GM12878 (cell line): Measurements from ENCODE around the gene RAC2.

Experiments
- CBX3 ChIP-seq: fragments of 200-600 bp; sonication (generic); IDR thresholded peaks from 2 replicates; pipeline ENCODE4 v1.6.1; 2016; ENCODE audit warnings: low read depth, borderline replicate concordance
- CEBPB ChIP-seq, 2 experiments: fragments of 150-350 bp in 1 of 2; IDR thresholded peaks; 2 replicates each; pipeline ENCODE4 v1.6.1; 2012 to 2014; ENCODE audit warnings: low read depth in 2 of 2, low read length in 2 of 2, borderline replicate concordance in 1 of 2, inconsistent platforms in 1 of 2
- CREB1 ChIP-seq: IDR thresholded peaks from 2 replicates; pipeline ENCODE4 v1.6.1; 2012; ENCODE audit warnings: low read depth, mild to moderate bottlenecking, inconsistent platforms
- EED ChIP-seq: sonication (generic); IDR thresholded peaks from 2 replicates; pipeline ENCODE4 v1.6.1; 2016; ENCODE audit warnings: antibody characterized with exemption, low read depth
- EZH2 ChIP-seq: IDR thresholded peaks from 2 replicates; pipeline ENCODE4 v1.6.1; 2012; ENCODE audit warnings: low read depth, mild to moderate bottlenecking, control low read depth, inconsistent platforms, low read length, borderline replicate concordance; ENCODE audit not compliant: control insufficient read depth
- FOS ChIP-seq: IDR thresholded peaks from 3 replicates; pipeline ENCODE4 v1.6.1; 2011; ENCODE audit warnings: borderline replicate concordance; ENCODE audit not compliant: insufficient read length; ENCODE audit errors: extremely low read depth
- GABPA ChIP-seq: IDR thresholded peaks from 2 replicates; pipeline ENCODE4 v1.6.1; 2014; ENCODE audit warnings: antibody characterized with exemption, low read depth, mild to moderate bottlenecking, inconsistent platforms
- HCFC1 ChIP-seq: fragments of 150-350 bp; IDR thresholded peaks from 2 replicates; pipeline ENCODE4 v1.6.1; 2014; ENCODE audit warnings: low read length
- MTA3 ChIP-seq: IDR thresholded peaks from 2 replicates; pipeline ENCODE4 v1.6.1; 2012; ENCODE audit warnings: low read length, inconsistent platforms, borderline replicate concordance
- SMAD5 ChIP-seq: IDR thresholded peaks from 2 replicates; pipeline ENCODE4 v1.6.1; 2016; ENCODE audit warnings: antibody characterized with exemption, low read depth
- YBX1 ChIP-seq: fragments of 450-650 bp; IDR thresholded peaks from 2 replicates; pipeline ENCODE4 v1.6.1; 2016; ENCODE audit warnings: antibody characterized with exemption
- TF ChIP-seq, protein P1 (sequence below), 3 experiments: IDR thresholded peaks in 2 of 3; conservative IDR thresholded peaks in 1 of 3; 2 replicates each; pipeline ENCODE4 v1.5.1; 2011; ENCODE audit warnings: low read depth in 3 of 3, low read length in 3 of 3, mild to moderate bottlenecking in 3 of 3, control low read depth in 2 of 3, moderate library complexity in 2 of 3, inconsistent platforms in 1 of 3, mixed read lengths in 1 of 3; ENCODE audit not compliant: control insufficient read depth in 2 of 3, insufficient read depth in 1 of 3; ENCODE audit errors: extremely low read depth in 1 of 3
- TF ChIP-seq, protein P2 (sequence below): IDR thresholded peaks from 2 replicates; pipeline ENCODE4 v1.6.1; 2011; ENCODE audit warnings: borderline replicate concordance, low read depth, mild to moderate bottlenecking, moderate library complexity, low read length; ENCODE audit not compliant: insufficient read depth, poor library complexity, severe bottlenecking
- TF ChIP-seq, protein P3 (sequence below): IDR thresholded peaks from 2 replicates; pipeline ENCODE4 v1.6.1; 2012; ENCODE audit warnings: low read depth, low read length, improper control_type of control experiment

DNA sequence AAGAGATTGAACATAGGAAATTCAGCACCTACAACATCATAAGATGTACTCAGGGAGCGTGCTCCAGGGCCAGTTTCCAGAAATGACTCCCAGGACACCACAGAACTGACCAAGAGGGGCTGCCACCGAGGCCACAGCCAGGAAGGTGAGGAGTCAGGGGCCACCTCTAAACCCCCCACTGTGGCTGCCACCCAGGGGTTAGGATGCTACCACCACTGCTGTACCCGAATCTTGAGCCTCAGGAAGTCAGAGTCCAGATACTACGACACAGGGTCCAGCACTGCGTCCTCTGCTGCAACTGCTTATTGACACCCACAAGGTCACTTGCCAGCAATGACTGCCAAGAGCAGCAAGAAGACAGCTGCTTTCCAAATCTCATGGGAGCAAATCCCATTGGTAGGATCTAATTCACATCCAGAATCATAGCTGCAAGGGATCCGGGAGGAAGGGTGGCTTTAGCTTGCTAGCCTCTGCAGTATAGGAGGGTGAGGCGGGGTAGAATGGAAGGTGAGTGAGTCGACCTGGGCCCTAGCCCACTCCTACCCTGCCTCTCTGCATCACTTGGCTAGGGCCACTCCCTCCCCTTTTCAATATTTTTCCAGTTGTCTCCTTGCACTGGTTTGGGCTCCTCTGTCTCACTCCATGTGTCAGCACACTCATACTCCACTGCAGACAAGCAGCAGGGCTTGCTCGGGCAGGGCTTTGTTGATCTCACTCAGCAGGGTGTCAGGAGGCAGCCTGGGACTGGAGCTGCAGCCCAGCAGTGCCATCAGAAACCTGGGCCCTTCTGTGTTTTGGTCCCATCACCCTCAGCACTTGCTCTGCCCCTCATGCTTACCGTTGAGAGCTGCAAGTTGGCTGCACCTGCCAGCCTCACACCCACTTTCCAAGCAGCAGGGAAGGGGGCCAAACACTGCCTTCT is 20.2 kb upstream of the RAC2 start:
- TF ChIP-seq GABPA, result no peak
- no peak for TF ChIP-seq EED
- TF ChIP-seq, protein P1, sequence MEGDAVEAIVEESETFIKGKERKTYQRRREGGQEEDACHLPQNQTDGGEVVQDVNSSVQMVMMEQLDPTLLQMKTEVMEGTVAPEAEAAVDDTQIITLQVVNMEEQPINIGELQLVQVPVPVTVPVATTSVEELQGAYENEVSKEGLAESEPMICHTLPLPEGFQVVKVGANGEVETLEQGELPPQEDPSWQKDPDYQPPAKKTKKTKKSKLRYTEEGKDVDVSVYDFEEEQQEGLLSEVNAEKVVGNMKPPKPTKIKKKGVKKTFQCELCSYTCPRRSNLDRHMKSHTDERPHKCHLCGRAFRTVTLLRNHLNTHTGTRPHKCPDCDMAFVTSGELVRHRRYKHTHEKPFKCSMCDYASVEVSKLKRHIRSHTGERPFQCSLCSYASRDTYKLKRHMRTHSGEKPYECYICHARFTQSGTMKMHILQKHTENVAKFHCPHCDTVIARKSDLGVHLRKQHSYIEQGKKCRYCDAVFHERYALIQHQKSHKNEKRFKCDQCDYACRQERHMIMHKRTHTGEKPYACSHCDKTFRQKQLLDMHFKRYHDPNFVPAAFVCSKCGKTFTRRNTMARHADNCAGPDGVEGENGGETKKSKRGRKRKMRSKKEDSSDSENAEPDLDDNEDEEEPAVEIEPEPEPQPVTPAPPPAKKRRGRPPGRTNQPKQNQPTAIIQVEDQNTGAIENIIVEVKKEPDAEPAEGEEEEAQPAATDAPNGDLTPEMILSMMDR (IDR thresholded peaks at IDR 0.05 in 2 of 3, conservative IDR thresholded peaks at IDR 0.05 in 1 of 3; ENCODE audit: control insufficient read depth in 2 of 3, extremely low read depth in 1 of 3, insufficient read depth in 1 of 3, low read depth in 3 of 3, low read length in 3 of 3), result no peak
- no peak for TF ChIP-seq EZH2
- no peak for TF ChIP-seq CREB1
- TF ChIP-seq, protein P2, sequence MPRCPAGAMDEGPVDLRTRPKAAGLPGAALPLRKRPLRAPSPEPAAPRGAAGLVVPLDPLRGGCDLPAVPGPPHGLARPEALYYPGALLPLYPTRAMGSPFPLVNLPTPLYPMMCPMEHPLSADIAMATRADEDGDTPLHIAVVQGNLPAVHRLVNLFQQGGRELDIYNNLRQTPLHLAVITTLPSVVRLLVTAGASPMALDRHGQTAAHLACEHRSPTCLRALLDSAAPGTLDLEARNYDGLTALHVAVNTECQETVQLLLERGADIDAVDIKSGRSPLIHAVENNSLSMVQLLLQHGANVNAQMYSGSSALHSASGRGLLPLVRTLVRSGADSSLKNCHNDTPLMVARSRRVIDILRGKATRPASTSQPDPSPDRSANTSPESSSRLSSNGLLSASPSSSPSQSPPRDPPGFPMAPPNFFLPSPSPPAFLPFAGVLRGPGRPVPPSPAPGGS, result no peak
- TF ChIP-seq, protein P3, sequence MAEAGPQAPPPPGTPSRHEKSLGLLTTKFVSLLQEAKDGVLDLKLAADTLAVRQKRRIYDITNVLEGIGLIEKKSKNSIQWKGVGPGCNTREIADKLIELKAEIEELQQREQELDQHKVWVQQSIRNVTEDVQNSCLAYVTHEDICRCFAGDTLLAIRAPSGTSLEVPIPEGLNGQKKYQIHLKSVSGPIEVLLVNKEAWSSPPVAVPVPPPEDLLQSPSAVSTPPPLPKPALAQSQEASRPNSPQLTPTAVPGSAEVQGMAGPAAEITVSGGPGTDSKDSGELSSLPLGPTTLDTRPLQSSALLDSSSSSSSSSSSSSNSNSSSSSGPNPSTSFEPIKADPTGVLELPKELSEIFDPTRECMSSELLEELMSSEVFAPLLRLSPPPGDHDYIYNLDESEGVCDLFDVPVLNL, result no peak
- no peak for TF ChIP-seq SMAD5
- no peak for TF ChIP-seq FOS
- no peak for TF ChIP-seq MTA3
- no peak for TF ChIP-seq CBX3
- no peak for TF ChIP-seq YBX1
- TF ChIP-seq CEBPB (IDR thresholded peaks at IDR 0.05; ENCODE audit: borderline replicate concordance in 1 of 2, low read depth in 2 of 2, low read length in 2 of 2), result no peak
- TF ChIP-seq HCFC1, result no peak
